GM10248 (cell line): ENCODE measurements around the gene ADAMTS6.

Experiments used
- CTCF ChIA-PET: fragments of 300-600 bp; sonication (Branson Sonifier 250); formaldehyde crosslinking; extraction: SDS; loops from one replicate; lab custom pipeline; 2021; ENCODE audit warnings: antibody characterized with exemption; lab: Yijun Ruan, JAX
- POLR2A ChIA-PET: fragments of 350-650 bp; sonication (Branson Sonifier 250); formaldehyde crosslinking; extraction: SDS; loops from one replicate; lab custom pipeline; 2020; ENCODE audit warnings: antibody characterized with exemption; lab: Yijun Ruan, JAX
- DNase-seq: peaks from one replicate; pipeline ENCODE4 v3.0.0; 2012; ENCODE audit errors: extremely low spot score
- CTCF ChIP-seq: IDR thresholded peaks from 2 replicates; pipeline ENCODE4 v1.5.1; 2012; ENCODE audit warnings: mild to moderate bottlenecking, low read depth; ENCODE audit errors: extremely low read depth, missing control alignments, control extremely low read depth

ADAMTS6 gene

GRCh38 chr5:65261499-65261898 is 220.2 kb downstream of the ADAMTS6 start:
- ChIA-PET POLR2A (no interaction called here), CTCF (interaction anchor here (2.1 kb wide), 1 partner anchor 19 kb away, joined by 6 read pairs; no protein-coding TSS in a partner anchor)
- no peak for DNase-seq
- TF ChIP-seq CTCF = no peak

DNA sequence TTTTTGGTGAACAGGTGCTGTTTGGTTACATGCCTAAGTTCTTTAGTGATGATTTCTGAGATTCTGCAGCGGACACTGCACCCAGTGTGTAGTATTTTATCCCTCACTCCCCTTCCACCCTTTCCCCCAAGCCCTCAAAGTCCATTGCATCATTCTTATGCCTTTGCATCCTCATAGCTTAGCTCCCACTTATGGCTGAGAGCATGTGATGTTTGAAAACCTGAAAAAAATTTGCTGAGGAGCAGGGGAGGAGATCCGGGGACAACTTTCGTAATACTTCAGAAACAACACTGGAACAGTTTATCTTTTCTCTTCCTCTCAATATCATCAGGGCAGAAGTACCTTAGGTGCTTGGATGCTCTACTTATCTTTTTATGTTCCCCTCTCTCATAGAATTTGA is 226.4 kb downstream of the ADAMTS6 start:
- ChIA-PET CTCF (interaction anchor here (1.0 to 1.6 kb wide), 2 partner anchors 32 to 621 kb away, joined by 3 to 4 read pairs; no protein-coding TSS in a partner anchor), POLR2A (no interaction called here)
- TF ChIP-seq CTCF = no peak
- no peak for DNase-seq

DNA sequence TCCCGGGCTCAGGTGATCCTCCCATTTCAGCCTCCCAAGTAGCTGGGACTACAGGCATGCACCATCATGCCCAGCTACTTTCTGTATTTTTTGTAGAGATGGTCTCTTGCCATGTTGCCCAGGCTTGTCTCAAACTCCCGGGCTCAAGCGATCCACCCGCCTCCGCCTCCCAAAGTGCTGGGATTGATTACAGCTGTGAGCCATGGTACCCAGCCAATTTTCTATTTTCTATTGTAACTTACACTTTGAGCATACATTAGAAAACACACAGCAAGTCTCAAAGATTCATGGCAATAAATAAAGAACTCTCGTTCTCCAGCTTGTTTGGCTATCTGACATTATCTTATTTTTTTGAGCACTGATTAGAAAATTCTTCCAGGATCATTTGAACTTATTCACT is 228.7 kb downstream of the ADAMTS6 start:
- CTCF ChIA-PET = interaction anchor here (0.8 to 1.5 kb wide), 3 partner anchors 26 to 49 kb away, joined by 3 read pairs; no protein-coding TSS in a partner anchor
- TF ChIP-seq CTCF = no peak

GRCh38 chr5:65248896-65249295 is 232.8 kb downstream of the ADAMTS6 start:
- CTCF ChIA-PET = interaction anchor here (1.0 kb wide), 1 partner anchor 9 kb away, joined by 3 read pairs; no protein-coding TSS in a partner anchor
- no peak for DNase-seq
- TF ChIP-seq CTCF = no peak
- POLR2A ChIA-PET = no interaction called here

More for the DNA sequence above, 228.7 kb downstream of the ADAMTS6 start:
- no peak for DNase-seq
- POLR2A ChIA-PET = no interaction called here

GRCh38 chr5:65247594-65247993 is 234.1 kb downstream of the ADAMTS6 start:
- ChIA-PET POLR2A (no interaction called here), CTCF (no interaction called here)
- TF ChIP-seq CTCF = no peak
- no peak for DNase-seq

DNA sequence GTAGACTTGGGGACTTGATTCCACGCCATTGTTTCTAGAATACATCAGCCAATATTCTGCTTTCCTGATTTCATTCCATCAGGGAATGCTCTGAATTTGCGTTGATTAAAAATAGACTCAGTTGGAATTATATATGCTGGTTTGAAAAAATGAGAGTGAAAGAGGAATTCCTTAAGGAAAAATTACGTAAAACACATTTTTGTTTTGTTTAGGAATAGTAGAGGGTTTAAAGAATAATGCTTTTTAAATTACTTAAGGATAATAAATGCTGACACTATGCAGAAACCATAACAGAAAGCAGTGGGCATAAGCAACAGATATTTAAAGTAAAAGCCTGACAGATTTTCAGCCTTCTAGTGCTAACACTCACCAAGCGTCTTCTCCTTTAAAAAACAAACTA is 235.0 kb downstream of the ADAMTS6 start:
- ChIA-PET CTCF (no interaction called here), POLR2A (no interaction called here)
- TF ChIP-seq CTCF = no peak
- no peak for DNase-seq
